Measurements from ENCODE around the gene IQCH.

GRCh38 chr15:67274236-67274635, 19.6 kb downstream of the IQCH start:
- TF ChIP-seq EP300 (IDR thresholded peaks at IDR 0.05): no peak
- TF ChIP-seq CTCF (IDR thresholded peaks at IDR 0.05): no peak
